ENCODE data around the gene PRKCQ. TPM values are rescaled to one million over a fixed set of nuclear protein-coding genes. Genes with fewer than 3 reads are reported as not detected.

Gene PRKCQ
- total and polyA plus RNA-seq, 2 experiments from 2014 or later = 0.43 to 0.97 TPM

- 86% methylated on average over 6 of the region's 6 CpGs for WGBS (ENCODE audit: low lambda C conversion rate, missing lambda C conversion rate)
- no peaks in the 10 kb centered on the region for H3K4me1 ChIP-seq (ENCODE audit: insufficient read depth)
- TF ChIP-seq EZH2phosphoT487 (IDR thresholded peaks at IDR 0.05; ENCODE audit: low read depth, severe bottlenecking, unreplicated experiment) = no peak
These were observed 16.3 kb downstream of the PRKCQ start for GRCh38 chr10:6563731-6564130.

GRCh38 chr10:6563075-6563474, 17.0 kb downstream of the PRKCQ start:
- no peak overlapping the region for H3K4me3 ChIP-seq
- no peaks in the 10 kb centered on the region for H3K9me3 ChIP-seq (ENCODE audit: low read depth)
- no peak overlapping the region for H2AFZ ChIP-seq
- WGBS (ENCODE audit: low lambda C conversion rate, missing lambda C conversion rate) = 75% methylated on average over 7 of the region's 7 CpGs
- H3K79me2 ChIP-seq = no peaks in the 10 kb centered on the region
- no peak for DNase-seq (ENCODE audit: low spot score)
- no peaks in the 10 kb centered on the region for H3K4me1 ChIP-seq (ENCODE audit: insufficient read depth)
- H4K20me1 ChIP-seq (ENCODE audit: insufficient read depth, poor library complexity, severe bottlenecking) = no peaks in the 10 kb centered on the region
- H3K4me2 ChIP-seq = no peak overlapping the region
- TF ChIP-seq EZH2phosphoT487 (IDR thresholded peaks at IDR 0.05; ENCODE audit: low read depth, severe bottlenecking, unreplicated experiment) = no peak
- TF ChIP-seq EZH2 (IDR thresholded peaks at IDR 0.05; ENCODE audit: borderline replicate concordance) = no peak
- TF ChIP-seq CTCF (IDR thresholded peaks at IDR 0.05; ENCODE audit: poor library complexity) = no peak
- no peaks in the 10 kb centered on the region for H3K9me2 ChIP-seq (replicated peaks; ENCODE audit: insufficient read depth)
- no peaks in the 10 kb centered on the region for H3K27me3 ChIP-seq
- no peak overlapping the region for H3K27ac ChIP-seq
- no peaks in the 10 kb centered on the region for H3K36me3 ChIP-seq (replicated peaks; ENCODE audit: insufficient read depth, low read depth)

More at GRCh38 chr10:6563731-6564130, 16.3 kb downstream of the PRKCQ start:
- no peaks in the 10 kb centered on the region for H4K20me1 ChIP-seq (ENCODE audit: insufficient read depth, poor library complexity, severe bottlenecking)
- H2AFZ ChIP-seq = no peak overlapping the region
- no peaks in the 10 kb centered on the region for H3K36me3 ChIP-seq (replicated peaks; ENCODE audit: insufficient read depth, low read depth)
- no peak overlapping the region for H3K27ac ChIP-seq
- no peaks in the 10 kb centered on the region for H3K9me3 ChIP-seq (ENCODE audit: low read depth)
- H3K9me2 ChIP-seq (replicated peaks; ENCODE audit: insufficient read depth) = no peaks in the 10 kb centered on the region
- DNase-seq (ENCODE audit: low spot score) = no peak
- peaks cover under 1% of the 10 kb centered on the region for H3K27me3 ChIP-seq
- H3K79me2 ChIP-seq = no peaks in the 10 kb centered on the region
- no peak overlapping the region for H3K4me3 ChIP-seq
- no peak overlapping the region for H3K4me2 ChIP-seq

GRCh38 chr10:6562221-6562620, 17.9 kb downstream of the PRKCQ start:
- TF ChIP-seq EZH2 (IDR thresholded peaks at IDR 0.05; ENCODE audit: borderline replicate concordance) = no peak
- TF ChIP-seq CTCF (IDR thresholded peaks at IDR 0.05; ENCODE audit: poor library complexity) = no peak
- TF ChIP-seq EZH2phosphoT487 (IDR thresholded peaks at IDR 0.05; ENCODE audit: low read depth, severe bottlenecking, unreplicated experiment) = no peak
- Histone ChIP-seq H3K79me2 (no peaks in the 10 kb centered on the region), H3K4me1 (ENCODE audit: insufficient read depth) (no peaks in the 10 kb centered on the region), H3K27me3 (no peaks in the 10 kb centered on the region), H3K9me2 (replicated peaks; ENCODE audit: insufficient read depth) (no peaks in the 10 kb centered on the region), H3K36me3 (replicated peaks; ENCODE audit: insufficient read depth, low read depth) (no peaks in the 10 kb centered on the region), H3K9me3 (ENCODE audit: low read depth) (no peaks in the 10 kb centered on the region), H3K4me2 (no peak overlapping the region), H3K4me3 (no peak overlapping the region), H2AFZ (no peak overlapping the region), H3K27ac (no peak overlapping the region), H4K20me1 (ENCODE audit: insufficient read depth, poor library complexity, severe bottlenecking) (no peaks in the 10 kb centered on the region)
- no peak for DNase-seq (ENCODE audit: low spot score)
- 77% methylated on average over 7 of the region's 7 CpGs for WGBS (ENCODE audit: low lambda C conversion rate, missing lambda C conversion rate)

GRCh38 chr10:6561552-6561951, 18.5 kb downstream of the PRKCQ start:
- Histone ChIP-seq H2AFZ (no peak overlapping the region), H3K9me2 (replicated peaks; ENCODE audit: insufficient read depth) (no peaks in the 10 kb centered on the region), H4K20me1 (ENCODE audit: insufficient read depth, poor library complexity, severe bottlenecking) (no peaks in the 10 kb centered on the region), H3K9me3 (ENCODE audit: low read depth) (no peaks in the 10 kb centered on the region), H3K4me1 (ENCODE audit: insufficient read depth) (no peaks in the 10 kb centered on the region), H3K79me2 (no peaks in the 10 kb centered on the region), H3K36me3 (replicated peaks; ENCODE audit: insufficient read depth, low read depth) (no peaks in the 10 kb centered on the region), H3K4me3 (no peak overlapping the region), H3K27me3 (no peaks in the 10 kb centered on the region), H3K4me2 (no peak overlapping the region), H3K27ac (no peak overlapping the region)
- no peak for DNase-seq (ENCODE audit: low spot score)
- 70% methylated on average over 4 of the region's 4 CpGs for WGBS (ENCODE audit: low lambda C conversion rate, missing lambda C conversion rate)
- TF ChIP-seq EZH2phosphoT487 (IDR thresholded peaks at IDR 0.05; ENCODE audit: low read depth, severe bottlenecking, unreplicated experiment) (no peak), CTCF (IDR thresholded peaks at IDR 0.05; ENCODE audit: poor library complexity) (no peak), EZH2 (IDR thresholded peaks at IDR 0.05; ENCODE audit: borderline replicate concordance) (no peak)

Measured in hepatocyte (in vitro differentiated cells).